HG03175 (cell line): ENCODE data around the gene DENND10.
"Not testable (repeated sequence)": the region's sequence is repeated elsewhere in the genome, so short reads cannot be mapped to it uniquely, and the experiment has no call there.

Source experiments
- ATAC-seq: cut with Tn5 transposase; IDR thresholded peaks from one replicate; pipeline ENCODE4 v1.9.1; 2021; ENCODE audit warnings: mild to moderate bottlenecking, moderate library complexity; ENCODE audit not compliant: unreplicated experiment

DENND10 gene

DNA sequence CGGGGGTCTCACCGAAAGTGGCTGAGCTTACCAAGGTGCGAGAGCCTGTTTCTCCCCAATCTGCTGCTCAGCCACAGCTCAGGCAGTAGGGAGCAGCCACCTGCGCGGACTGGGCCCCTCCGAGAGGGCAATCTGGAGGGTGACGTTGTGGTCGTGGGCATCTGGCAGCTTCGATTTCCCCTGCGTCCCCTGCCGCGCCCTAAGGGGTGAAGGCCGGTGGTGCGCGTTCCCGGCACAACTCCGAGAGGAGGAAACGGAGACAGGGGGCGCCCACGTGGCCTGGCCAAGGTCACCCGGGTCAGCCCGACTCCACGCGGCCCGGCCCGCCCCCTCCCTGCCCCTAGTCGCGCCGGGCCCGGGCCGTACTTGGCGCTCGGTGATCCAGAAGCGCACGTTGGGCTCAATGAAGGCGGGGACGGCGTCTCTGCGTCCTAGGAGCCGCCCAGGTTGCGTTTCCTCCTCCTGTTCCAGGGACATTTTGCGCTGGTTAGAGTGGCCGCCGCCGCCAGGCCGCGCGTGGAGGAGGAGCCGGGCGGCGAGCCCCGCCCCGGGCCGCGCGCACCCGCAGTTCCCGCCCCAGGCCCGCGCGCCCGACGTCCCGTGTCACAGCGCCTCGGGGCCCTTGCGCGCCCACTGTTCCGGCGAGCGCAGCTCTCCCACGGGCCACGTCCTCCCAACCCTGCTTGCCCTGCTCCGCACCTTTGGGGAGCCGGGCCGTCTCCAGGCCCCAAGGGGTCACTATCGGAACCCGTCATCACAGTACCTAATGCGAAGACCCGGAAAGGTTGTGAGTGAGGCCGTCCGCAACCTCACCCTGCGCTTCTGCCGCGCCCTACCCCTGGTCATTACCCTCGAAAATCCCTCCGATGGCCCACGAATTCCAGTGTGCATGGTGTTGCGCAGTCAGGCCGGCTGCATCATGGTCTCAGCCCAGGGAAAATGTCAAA lies 61.5 kb downstream of the DENND10 start, which contains the start of gene SFXN4:
Gene SFXN4 (minus strand): TSS at position 544 of the 947 bp plus-strand sequence. CDS start 67 bp downstream, at position 477.
- peak; percentile 90 for ATAC-seq

DNA sequence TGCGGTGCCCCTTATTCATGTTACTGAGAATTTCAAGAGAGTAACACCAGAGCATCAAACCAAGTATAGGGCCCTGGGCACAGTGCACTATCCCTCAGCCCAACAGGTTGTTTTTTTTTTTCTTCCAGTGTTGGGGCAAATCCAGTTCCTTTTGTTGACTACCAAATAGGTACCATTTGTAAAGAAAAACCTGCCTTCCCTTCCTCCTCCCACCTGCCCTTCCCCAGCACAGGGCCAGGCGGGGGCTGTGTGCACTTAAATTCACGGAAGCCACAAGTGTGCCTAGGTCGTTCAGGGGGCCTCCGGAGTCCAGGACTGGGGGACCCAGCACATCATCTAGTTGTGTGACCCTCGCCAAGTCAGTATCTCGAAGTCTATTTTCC lies 62.2 kb downstream of the DENND10 start:
- ATAC-seq = peak; percentile 4

DNA sequence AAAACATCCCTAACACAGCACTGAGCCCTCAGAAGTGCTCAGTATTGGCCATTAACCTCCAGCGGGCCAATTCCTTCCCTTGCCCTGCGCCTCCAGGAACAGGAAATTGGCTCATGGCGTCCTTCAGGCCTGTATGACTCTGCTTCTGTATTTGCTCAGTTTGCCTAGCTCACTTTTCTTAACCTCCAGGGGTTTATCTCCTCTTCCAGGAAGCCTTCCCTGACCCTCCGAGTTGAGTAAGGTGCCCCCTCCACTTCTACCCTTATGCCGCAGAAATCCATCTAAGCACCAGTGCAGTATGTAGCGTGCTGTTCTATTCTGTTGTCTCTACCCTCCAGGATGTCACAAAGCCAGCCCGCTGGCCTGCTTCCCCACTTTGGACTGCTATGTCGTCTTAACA lies 62.7 kb downstream of the DENND10 start:
- no peak for ATAC-seq

DNA sequence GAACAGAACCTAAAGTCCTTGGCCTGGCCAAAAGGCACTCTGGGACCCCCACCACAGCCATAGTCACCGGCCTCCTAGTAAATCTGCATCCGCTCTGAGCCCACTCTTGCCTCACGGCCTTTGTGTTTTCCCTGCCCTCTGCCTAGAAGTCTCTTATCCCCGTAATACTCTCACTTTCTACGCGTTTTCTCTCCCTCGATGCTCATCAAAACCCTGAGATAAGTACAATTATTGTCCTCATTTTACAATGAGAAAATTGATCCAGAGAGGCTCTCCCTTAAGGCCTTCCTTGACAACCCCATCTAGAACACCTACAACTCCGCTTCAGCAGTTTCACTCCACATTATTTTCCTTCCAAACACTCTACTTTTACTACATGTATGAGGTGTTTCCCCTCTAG lies 63.1 kb downstream of the DENND10 start:
- no peak for ATAC-seq

DNA sequence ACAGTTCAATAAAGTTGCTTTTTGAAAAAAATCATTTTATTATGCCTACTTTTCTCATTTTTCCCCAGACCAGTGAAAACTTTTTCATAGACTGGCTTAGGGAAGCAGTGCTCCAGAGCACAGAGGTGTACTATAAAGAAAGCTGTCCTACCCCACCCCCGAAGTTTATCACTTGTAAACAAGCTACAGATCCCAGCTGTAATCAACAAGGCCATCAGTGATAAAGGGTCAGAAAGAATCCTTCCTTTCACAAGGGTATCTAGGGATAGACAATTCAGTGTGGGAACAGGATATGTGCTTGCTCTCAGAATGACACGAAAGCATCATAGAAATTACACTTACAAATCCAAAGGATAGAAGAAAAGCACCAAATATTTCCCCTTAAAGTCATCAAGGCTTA lies 70.2 kb downstream of the DENND10 start:
- ATAC-seq = no peak

DNA sequence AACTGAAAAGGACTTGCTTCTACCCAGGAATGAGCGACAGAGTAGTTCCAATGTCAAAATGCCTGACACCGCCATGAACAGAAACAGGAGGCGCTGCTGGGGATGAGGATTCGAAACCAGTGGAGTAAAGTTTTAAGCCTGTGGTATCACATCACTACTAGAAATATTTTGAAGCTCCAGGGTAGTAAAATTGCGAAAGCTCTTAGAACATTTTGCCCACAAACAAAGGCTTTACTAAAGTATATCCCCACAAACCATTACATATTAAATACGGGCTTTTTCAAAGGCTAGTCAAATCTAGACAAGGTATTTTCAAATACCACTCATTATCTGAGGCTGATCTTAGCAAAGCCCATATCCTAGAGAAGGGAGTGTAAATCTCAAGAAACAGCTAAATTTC lies 72.3 kb downstream of the DENND10 start:
- ATAC-seq = no peak

DNA sequence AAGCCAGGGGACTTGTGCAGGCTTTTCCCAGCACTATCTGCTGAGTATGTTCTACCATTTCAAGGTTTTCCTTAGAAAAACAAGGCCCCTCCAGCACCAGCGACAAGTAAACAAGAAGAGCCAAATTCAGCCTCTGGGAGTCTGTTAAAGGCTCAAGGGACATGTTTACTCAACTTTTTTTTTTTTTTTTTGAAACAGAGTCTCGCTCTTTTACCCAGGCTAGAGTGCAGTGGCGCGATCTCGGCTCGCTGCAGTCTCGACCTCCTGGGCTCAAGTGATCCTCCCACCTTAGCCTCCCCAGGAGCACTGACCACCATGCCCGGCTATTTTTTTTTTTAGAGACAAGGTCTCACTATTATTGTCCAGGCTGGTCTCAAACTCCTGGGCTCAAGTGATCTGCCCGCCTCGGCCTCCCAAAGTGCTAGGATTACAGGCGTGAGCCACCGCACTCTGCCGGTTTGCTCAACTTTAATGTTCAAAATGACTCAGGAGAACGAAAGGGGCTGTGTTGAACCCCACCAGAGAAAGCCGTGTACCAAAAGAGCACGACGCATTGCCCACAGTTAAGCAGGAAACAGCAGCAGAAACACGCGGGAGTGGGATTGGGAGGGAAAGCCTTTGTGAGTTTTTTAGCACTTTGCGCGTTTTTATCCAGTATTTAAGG lies 73.9 kb downstream of the DENND10 start:
- peak; percentile 25 for ATAC-seq

DNA sequence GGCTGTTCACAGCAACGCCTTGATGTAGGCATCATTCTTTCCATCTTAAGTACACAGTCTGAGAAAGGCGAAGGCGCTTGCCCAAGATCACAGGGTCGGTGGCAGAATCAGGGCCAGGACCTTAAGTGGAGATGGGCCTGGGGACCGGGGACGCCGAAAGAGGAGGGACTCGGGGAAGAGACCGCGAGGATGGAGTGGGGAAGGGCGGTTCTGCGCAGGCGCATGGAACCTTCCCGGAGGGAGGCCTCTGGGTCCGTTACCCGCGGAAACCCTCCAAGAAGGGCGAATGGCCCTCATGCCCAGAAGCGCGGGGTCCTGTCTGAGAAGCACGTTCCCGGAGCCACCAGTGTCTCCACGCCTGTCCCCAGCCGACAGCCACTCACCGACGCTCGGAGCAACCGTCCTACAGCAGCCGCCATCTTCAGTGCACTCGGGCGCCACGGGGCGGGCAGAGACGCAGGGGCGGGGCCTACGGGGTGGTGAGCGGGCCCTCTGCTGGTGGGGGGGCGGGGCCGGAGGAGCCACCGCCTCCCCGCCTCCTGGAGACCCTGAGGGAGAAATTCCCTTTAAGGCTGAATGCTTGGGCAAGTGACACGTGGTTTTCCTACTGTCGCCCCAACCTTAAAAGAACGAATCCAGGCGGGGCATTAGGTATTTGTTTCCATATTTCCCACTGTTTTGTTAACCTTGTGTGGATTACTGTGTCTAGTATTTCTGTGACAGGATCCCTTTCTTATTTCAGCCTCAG lies 74.6 kb downstream of the DENND10 start, which contains the start of gene PRDX3:
Gene PRDX3 (minus strand): TSS at position 441 of the 748 bp plus-strand sequence. CDS start 22 bp downstream, at position 419.
- ATAC-seq = peak; percentile 89

DNA sequence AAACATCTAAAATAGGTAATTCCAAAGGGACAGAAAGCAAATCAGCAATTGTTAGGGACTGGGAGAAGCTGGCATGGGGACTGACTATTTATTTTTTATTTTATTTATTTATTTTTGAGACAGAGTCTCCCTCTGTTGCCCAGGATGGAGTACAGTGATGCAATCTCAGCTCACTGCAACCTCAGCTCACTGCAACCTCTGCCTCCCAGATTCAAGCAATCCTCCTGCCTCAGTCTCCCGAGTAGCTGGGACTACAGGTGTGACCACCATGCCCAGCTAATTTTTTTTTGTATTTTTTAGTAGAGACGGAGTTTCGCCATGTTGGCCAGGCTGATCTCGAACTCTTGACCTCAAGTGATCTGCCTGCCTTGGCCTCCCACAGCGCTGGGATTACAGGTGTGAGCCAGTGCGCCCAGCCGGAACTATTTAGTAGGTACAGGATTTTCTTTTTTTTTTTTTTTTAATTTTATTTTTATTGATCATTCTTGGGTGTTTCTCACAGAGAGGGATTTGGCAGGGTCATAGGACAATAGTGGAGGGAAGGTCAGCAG lies 77.0 kb downstream of the DENND10 start:
- not testable (repeated sequence) for ATAC-seq

DNA sequence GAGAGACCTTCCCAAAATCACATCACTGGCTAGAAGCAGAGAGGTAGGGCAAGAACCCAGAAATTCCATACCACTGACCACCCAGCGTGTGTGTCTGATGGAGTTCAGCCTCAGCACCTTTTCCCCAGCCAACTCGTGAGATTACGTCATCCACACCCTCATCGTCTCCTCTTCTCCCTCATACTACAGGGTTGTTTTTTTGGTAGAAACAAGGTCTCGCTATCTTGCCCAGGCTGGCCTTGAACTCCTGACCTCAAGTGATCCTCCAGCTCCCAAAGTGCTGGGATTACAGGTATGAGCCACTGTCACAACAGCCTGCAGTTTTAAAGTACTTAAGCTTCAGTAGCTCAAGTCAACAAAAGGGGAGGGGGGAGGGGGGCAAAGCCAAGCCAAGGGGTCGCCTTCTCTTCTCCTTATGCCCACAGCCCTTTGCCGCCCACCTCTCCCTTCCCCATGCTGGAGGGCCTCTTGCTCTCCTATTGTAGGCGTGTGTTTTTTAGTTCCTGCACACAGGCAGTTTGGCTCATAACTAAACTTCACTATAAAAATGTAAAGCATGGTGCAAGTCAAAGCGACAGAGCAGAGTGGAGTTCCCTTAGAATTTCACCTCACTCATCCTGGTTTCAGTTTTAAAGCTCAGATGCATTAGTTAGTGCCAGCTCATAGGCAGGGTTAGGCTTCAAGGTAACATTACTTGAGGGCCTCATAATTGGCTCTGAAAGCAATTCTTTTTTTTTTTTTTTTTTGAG lies 79.9 kb downstream of the DENND10 start:
- no peak for ATAC-seq
